ENCODE results near the gene CBX4. TPM values are rescaled to one million over a fixed set of nuclear protein-coding genes. Genes with fewer than 3 reads are reported as not detected.

CBX4 gene
- total RNA-seq, 1 experiment from 2014 or later = 3.3 TPM

GRCh38 chr17:79877041-79877440 lies 37.8 kb upstream of the CBX4 start:
- CTCF ChIA-PET = no interaction called here
- POLR2A ChIA-PET = no interaction called here

More at GRCh38 chr17:79877041-79877440, 37.8 kb upstream of the CBX4 start:
- no peak for TF ChIP-seq ESRRA (CRISPR knock-in tag; IDR thresholded peaks at IDR 0.05; ENCODE audit: borderline replicate concordance)
- no peak for TF ChIP-seq GRHL2 (CRISPR knock-in tag; IDR thresholded peaks at IDR 0.05; ENCODE audit: insufficient replicate concordance, severe bottlenecking)
- TF ChIP-seq KAT7 (CRISPR knock-in tag; IDR thresholded peaks at IDR 0.05; ENCODE audit: borderline replicate concordance) = no peak
- TF ChIP-seq, protein P1, sequence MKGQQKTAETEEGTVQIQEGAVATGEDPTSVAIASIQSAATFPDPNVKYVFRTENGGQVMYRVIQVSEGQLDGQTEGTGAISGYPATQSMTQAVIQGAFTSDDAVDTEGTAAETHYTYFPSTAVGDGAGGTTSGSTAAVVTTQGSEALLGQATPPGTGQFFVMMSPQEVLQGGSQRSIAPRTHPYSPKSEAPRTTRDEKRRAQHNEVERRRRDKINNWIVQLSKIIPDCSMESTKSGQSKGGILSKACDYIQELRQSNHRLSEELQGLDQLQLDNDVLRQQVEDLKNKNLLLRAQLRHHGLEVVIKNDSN (CRISPR knock-in tag; IDR thresholded peaks at IDR 0.05) = no peak
- no peak for TF ChIP-seq PRDM15 (CRISPR knock-in tag; IDR thresholded peaks at IDR 0.05)
- no peak for TF ChIP-seq ZNF281 (CRISPR knock-in tag; IDR thresholded peaks at IDR 0.05)
- TF ChIP-seq ZNF416 (CRISPR knock-in tag; IDR thresholded peaks at IDR 0.05) = no peak
- TF ChIP-seq ARID4B (CRISPR knock-in tag; IDR thresholded peaks at IDR 0.05; ENCODE audit: borderline replicate concordance) = no peak
- TF ChIP-seq E2F1 (CRISPR knock-in tag; IDR thresholded peaks at IDR 0.05) = no peak
- TF ChIP-seq, protein P2, sequence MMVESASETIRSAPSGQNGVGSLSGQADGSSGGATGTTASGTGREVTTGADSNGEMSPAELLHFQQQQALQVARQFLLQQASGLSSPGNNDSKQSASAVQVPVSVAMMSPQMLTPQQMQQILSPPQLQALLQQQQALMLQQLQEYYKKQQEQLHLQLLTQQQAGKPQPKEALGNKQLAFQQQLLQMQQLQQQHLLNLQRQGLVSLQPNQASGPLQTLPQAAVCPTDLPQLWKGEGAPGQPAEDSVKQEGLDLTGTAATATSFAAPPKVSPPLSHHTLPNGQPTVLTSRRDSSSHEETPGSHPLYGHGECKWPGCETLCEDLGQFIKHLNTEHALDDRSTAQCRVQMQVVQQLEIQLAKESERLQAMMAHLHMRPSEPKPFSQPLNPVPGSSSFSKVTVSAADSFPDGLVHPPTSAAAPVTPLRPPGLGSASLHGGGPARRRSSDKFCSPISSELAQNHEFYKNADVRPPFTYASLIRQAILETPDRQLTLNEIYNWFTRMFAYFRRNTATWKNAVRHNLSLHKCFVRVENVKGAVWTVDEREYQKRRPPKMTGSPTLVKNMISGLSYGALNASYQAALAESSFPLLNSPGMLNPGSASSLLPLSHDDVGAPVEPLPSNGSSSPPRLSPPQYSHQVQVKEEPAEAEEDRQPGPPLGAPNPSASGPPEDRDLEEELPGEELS (CRISPR knock-in tag; IDR thresholded peaks at IDR 0.05) = no peak
- no peak for TF ChIP-seq OVOL2 (CRISPR knock-in tag; IDR thresholded peaks at IDR 0.05; ENCODE audit: borderline replicate concordance)
- ATAC-seq (no peak), DNase-seq (ENCODE audit: low spot score) (no peak)
- Mint-ChIP-seq H3K27ac (no peak overlapping the region), H3K4me3 (no peak overlapping the region), H3K4me1 (0 out of 2 replicates have a peak, but pooled peaks cover 2% of the 10 kb centered on the region), H3K9me3 (peaks cover 5% of the 10 kb centered on the region), H3K36me3 (no peaks in the 10 kb centered on the region), H3K27me3 (ENCODE audit: low read depth) (peaks cover 3% of the 10 kb centered on the region; the same call in 1 of the 2 replicates)

All from WTC11 (cell line).